SH-SY5Y (cell line): ENCODE measurements around the gene CCDC73.

Source experiments
- GATA2 ChIP-seq: IDR thresholded peaks from 2 replicates; pipeline ENCODE4 v1.6.1; 2011; ENCODE audit warnings: mild to moderate bottlenecking, low read depth, low read length
- GATA3 ChIP-seq: IDR thresholded peaks from 2 replicates; pipeline ENCODE4 v1.6.1; 2011; ENCODE audit warnings: low read depth, mild to moderate bottlenecking, low read length, moderate library complexity

Gene CCDC73

DNA sequence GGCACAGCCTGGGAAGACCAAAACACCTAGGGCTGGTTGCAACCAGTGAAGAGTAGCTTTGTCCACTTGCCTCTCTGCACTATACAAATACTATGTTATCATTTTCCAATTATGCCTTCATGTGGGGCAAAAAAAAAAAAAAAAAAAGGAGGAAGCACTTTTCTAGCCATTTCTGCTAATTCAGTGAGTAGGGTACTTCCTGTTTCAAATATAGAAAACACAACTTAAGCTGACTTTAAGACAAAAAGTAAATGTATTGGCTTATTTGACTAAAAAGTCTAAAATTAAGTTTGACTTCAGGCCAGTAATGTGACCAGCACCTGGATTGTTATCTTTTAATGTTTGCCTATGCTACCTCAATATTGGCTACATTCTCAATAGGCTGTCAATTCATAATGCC lies 15.3 kb downstream of the CCDC73 start:
- no peak for TF ChIP-seq GATA2
- no peak for TF ChIP-seq GATA3

DNA sequence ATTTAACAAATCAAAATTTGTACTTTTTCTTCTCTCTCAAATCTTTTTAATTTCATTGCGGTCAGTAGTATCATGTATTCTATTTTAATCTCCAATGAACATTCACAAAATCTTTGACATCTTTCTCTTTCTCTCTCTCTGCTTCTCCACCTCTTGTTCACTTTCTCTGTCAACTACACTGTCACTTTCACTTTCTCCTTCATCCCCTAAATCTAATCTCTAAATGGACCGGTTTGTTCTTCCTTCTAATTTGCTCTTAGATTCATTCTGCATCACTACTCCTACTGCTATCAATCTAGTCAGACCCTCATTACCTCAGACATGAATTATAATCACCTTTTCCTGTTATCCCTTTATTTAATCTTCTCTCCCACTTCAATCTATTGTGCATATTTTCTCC lies 18.6 kb downstream of the CCDC73 start:
- no peak for TF ChIP-seq GATA2
- no peak for TF ChIP-seq GATA3

DNA sequence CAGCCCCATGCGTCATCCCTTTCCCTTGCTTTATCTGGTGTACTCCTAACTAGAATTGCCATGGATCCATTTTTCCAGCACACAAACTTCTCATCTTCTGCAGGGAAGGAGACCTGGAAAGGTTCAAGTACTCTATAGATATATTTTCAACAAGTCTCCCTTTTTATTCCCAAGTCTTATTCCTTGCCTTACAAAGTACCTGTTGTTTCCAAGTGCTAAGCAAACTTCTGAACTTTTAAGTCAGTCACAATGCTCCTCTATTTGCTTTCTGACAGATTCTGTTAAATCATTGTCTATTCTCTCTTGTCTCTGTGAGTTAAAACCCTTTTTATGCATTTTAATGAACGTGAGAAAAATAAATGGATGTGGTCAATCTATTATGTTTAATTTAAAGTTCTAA lies 20.4 kb downstream of the CCDC73 start:
- no peak for TF ChIP-seq GATA2

DNA sequence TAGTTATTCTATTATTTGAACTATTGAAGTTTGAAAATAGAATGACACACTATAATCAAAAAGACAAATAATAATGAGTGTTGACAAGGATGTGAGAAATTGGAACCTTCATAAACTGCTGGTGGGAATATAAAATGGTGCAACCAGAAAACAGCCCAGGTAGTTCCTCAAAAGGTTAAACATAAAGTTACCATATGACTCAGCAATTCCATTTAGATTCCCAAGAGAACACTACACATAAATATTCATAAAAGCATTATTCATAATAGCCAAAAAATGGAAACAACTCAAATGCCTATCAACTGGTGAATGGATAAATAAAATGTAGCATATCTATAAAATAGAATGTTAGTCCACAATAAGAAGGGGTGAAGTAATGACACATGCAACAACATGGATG lies 21.7 kb downstream of the CCDC73 start:
- TF ChIP-seq GATA2 (no peak), GATA3 (no peak)

DNA sequence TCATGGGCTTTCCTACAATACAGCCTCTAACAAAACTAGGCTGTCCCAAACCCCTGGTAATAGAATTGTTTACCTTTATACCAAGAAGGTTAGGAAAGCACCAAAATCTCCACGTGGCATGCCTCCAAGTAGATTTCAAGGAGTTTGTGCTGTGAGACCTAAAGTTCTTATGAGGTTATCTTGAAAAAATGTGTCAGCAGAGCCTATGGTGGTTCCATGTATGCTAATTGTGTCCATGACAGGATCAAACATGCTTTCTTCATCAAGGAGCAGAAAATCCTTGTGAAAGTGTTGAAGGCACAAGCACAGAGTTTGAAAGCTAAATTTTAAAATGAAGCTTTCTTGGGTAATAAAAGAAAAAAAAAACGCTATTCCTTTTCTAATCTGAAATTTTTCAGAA lies 36.2 kb downstream of the CCDC73 start:
- TF ChIP-seq GATA2 = no peak

DNA sequence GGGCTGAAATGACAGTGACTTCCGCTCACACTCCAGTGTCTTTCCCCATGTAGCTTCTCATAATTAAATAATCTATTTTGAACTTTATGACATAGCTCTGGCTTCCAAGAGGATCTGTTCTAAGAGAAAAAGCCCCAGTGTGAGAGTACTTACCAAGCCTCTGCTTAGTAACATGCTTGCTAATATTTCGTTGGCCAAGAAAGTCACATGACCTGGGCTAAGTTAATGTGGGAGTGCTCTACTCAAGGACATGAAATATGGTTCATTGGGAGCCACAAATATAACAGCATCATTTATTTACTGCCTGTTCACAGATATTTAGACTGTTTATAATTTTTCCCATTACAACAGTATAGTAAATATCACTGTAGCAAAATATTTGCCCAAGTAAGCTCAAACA lies 42.5 kb downstream of the CCDC73 start:
- TF ChIP-seq GATA2 = no peak
- no peak for TF ChIP-seq GATA3

DNA sequence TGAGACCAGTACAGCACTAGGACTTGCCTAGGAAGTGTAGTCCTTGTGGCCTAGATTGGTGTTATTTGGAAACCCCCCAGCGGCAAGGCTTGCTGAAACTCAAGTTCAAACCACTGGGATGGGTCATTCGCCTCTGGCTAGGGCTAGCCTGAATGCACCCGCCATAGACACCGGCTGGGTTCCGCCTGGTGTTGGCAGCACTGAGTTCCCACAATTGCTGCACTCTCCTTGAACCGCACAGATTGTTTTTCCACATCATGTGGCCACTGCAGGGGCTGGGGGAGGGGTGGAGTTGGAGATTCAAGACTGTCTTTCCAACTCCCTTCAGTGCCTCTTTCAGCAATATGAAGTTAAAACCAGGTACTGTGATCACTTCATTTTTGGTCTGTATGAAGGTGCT lies 43.1 kb downstream of the CCDC73 start:
- no peak for TF ChIP-seq GATA2
- no peak for TF ChIP-seq GATA3

DNA sequence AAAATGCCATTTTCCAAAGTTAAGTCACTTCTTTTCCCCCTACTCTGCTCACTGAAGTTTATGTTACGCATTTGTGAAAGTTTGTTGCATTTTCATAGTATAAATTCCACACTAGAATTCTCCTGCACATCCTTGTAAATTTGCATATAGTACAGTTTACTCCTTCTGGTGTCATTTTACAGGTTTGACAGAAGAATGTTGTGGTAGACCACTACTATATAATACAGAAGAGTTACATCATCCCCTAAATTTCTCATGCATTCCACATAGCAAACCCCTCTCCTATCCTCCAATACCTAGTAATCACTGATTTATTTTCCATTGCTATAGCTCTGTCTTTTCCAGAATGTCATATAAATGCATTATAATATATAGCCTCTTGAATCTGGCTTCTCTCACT lies 64.5 kb downstream of the CCDC73 start:
- TF ChIP-seq GATA2 = no peak

DNA sequence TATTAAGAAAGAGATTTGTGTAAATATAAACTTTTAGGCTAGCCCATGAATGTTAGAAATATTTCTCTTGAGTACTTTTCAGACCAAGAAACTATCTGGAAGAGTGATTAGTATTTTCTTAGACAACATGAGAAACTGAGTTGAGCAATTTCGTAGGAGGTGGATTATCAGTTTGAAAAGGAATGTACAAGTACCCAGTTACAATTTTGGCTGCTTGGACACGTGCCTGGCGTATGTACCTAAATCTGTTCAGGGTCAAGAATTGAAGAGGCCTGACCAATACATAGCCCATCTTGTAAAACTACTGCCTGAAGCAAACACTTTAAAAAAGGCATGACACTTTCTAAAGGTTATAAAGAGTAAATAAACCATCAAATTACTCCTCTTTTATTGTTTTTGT lies 71.1 kb downstream of the CCDC73 start:
- TF ChIP-seq GATA3 (no peak), GATA2 (no peak)

DNA sequence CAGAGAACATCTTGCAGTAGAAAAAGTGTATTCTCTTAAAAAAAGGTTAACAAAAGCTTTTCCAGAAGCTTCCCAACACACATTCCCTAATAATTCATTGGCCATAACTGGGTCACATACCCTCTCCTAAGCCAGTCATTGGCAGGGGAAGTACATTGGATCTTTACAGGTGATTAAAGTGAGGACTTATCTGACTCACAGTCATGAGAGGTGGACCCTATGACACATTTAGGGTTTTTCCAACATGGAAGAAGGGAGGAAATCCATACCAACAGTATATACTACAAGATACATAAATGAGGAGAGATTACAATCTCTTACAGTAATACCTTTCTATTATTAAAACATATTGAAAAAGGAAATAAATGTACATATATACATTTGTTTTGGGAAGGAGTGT lies 72.2 kb downstream of the CCDC73 start:
- TF ChIP-seq GATA2 (no peak), GATA3 (no peak)

DNA sequence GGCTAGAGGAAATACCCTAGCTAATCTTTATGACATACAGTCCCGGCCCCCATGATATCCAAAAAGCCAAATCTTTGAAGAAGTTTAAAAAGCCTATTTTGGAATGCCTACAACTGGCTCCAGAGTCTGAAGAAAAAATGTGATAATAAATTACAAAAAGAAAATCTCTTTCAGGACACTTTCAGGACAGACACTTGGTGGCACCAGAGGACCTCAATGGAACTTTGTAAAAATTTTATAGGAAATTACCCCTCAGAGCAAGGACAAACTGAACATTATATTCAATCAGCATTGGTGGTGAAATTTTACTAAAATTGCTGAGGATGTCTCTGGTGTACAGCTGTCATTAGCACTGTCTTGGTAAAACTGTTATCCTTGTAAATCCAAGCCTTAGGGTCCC lies 81.0 kb downstream of the CCDC73 start:
- no peak for TF ChIP-seq GATA3
- no peak for TF ChIP-seq GATA2

DNA sequence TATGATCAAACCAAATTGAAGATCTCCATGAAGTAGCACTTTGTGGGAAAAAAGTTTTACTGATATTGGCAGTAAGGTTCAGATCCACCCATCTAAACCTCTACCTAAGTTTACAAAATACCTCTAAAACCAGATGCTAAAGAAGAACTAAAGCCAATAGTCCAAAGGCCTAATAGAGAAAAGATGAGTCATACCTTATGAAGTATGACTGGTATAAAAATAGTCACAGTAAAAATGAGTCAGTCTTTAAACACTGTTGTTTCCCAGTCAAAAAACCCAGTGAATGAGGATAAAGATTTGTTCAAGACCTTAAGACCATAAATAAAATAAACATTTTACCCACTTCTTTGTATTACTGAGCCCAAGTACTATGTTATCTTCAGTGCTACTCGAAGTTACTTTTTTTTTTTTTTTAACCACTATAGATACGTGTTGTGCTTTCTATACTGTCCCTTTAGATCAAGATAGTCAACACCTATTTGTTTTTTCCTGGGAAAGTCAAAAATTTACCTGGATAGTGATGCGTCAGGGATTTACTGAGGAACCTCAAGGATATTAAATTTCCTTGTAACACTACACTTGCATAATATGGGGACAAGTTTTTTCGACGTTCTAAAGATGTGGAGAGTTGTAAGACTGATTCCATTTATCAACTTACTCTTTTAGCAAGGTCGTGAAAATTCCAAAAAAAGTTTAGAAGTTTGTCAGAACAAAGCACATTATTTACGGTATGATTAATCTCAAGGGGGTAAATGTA lies 87.3 kb downstream of the CCDC73 start:
- TF ChIP-seq GATA2 = no peak
- no peak for TF ChIP-seq GATA3

DNA sequence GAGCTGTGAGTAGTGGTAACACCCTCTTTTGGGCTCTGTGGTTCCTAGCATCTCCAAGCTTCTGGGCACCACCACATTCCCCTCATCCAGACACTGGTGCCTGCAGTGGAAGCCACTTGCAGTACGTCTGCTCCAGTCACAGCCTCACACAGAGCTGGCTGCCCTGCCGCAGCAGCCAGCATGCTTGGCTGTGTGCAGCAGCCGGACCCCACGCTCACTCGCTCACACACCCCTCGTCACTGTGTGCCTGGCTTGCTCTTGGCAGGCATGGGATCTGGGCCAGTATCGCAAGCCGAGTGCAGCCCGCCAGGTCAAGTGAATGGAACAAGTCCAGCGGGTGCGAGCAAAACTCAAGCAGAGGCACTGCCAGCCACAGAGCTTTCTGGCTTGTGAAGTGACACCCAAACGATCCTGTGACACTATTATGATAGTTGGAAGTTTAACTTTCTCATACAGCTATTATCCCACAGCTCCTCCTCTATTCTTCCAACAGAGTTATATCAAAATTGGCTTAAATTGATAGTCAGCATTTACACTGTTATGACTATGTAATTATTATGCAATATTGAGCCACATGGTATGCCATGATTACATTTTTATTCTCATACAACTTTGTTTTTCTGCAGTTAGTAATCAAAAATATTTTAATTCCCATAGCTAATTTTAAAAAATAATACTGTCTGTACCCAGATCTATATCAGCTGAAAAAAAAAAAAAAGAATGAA lies 89.0 kb downstream of the CCDC73 start:
- TF ChIP-seq GATA3 (no peak), GATA2 (no peak)

DNA sequence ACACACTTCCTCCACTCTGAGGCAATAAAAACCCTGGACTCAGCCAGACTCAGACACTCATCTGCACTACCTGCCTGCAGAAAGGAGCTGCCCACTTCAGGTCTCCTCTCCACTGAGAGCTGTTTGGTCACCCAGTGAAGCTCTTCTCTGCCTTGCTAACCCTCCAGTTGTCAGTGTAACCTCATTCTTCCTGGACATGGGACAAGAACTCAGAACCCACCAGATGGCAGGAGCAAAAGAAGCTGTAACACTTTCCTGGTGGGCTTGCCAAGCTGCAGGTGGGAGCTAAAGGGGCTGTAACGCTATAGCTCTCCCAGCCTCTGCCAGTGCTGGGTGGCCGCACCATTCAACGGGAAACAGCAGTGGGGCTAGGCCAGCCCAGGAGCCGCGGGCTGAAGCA lies 89.7 kb downstream of the CCDC73 start:
- no peak for TF ChIP-seq GATA2
- no peak for TF ChIP-seq GATA3

DNA sequence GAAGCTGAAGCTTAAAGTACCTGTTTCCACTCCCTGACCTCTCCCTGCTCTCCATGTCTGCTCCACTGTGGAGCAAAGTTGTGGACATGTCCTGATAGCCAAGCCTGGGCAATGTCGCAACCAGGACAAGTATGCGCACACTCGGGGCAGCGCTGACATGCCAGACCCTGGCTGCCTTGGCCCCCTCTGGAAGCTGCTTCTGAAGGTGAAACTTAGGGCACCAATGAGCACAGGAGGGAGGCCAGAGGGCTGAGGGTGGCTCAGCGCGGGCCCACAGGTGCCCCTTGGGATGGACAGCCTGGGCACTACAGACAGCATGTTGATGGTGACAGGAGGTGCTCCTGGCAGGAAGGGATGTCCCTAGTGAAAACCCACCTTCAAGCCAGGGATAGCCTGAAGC lies 90.2 kb downstream of the CCDC73 start:
- TF ChIP-seq GATA2 (no peak), GATA3 (no peak)

DNA sequence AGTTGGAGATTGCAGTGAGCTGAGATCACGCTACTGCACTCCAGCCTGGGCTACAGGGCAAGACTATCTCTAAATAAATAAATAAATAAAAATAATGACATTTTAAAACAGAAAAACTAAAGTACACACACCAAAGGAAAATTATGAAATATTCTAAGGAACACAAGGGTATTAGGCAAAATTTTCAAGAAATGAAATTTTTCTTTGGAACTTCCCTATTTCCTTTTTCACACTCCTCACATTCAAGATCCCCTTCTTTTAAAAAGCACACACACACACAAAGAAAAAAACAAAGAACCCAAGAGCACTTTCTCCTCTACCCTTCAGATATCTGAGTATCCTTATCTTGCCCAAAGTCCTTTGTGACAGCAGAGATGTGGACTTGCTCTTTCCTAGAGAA lies 92.8 kb downstream of the CCDC73 start:
- TF ChIP-seq GATA2 (no peak), GATA3 (no peak)

DNA sequence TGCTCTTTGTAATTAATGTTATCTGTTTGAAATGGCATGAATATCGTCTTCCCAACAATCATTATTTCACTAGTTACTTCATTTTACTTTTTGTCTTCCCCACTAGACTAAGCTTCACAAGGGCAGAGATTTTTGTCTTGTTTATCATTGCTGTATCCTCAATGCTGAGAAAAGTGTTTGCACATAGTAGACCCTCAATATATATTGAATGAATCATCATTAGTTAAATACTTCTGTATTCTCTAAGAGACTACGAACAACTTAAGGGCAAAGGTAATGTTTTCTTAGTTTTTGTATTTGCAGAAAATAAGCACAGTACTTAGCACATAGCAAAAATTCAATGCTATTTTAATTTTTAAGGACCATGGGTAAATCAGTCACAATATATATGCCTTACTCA lies 95.9 kb downstream of the CCDC73 start:
- no peak for TF ChIP-seq GATA3
- no peak for TF ChIP-seq GATA2
